KOPT-K1 (cell line): Measurements from ENCODE around the gene GFM1.

Experiments used
- H3K27ac ChIP-seq: fragments of 200-600 bp; sonication (generic); 2 replicates; pipeline ENCODE4 v1.5.1; 2016; ENCODE audit warnings: antibody characterized with exemption, mild to moderate bottlenecking, low read depth, low read length; ENCODE audit not compliant: poor library complexity, severe bottlenecking
- H3K36me3 ChIP-seq: fragments of 200-600 bp; sonication (generic); 2 replicates; pipeline ENCODE4 v1.5.1; 2017; ENCODE audit warnings: antibody characterized with exemption, mild to moderate bottlenecking, low read length, moderate library complexity; ENCODE audit not compliant: insufficient read depth
- H3K9me3 ChIP-seq: fragments of 200-600 bp; sonication (generic); 2 replicates; pipeline ENCODE4 v1.5.1; 2017; ENCODE audit warnings: antibody characterized with exemption, low read length, mild to moderate bottlenecking; ENCODE audit not compliant: insufficient read depth, poor library complexity, severe bottlenecking

GFM1 gene

DNA sequence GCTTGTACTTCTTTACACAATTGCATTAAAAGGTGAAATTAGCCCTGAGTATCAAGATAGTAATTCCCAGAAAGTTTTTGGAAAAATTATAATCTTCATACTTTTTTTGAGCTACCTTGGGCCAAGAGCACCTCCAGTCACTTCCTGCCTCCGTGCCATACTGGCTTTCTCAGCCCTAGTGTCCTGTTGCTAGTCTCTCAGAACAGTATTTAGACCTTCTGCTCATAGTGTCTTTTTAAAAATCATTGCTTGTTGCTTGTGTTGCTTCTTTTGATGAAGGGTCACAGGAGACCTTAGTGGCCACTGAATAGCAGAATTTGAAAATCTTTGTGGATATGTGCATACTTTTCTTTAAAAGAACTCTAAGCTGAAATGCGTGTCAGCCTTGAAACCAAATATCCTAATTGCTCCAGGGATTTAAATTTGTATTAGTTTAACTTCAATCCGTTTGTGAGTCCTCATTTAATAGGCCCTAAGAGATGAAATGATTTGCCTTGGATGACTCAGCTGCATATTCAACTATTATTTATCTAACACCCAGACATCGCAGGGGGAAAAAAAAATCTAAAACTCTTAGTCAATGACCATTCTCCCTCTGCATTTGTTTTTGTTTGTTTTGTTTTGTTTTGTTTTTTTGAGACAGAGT is 57.2 kb downstream of the GFM1 start:
- Histone ChIP-seq H3K36me3 (peaks cover 22% of the 10 kb centered on the region), H3K27ac (no peak overlapping the region), H3K9me3 (no peaks in the 10 kb centered on the region)

GRCh38 chr3:158702815-158703481 is 58.6 kb downstream of the GFM1 start:
- H3K36me3 ChIP-seq, result peaks cover 30% of the 10 kb centered on the region
- no peak overlapping the region for H3K27ac ChIP-seq
- no peaks in the 10 kb centered on the region for H3K9me3 ChIP-seq

DNA sequence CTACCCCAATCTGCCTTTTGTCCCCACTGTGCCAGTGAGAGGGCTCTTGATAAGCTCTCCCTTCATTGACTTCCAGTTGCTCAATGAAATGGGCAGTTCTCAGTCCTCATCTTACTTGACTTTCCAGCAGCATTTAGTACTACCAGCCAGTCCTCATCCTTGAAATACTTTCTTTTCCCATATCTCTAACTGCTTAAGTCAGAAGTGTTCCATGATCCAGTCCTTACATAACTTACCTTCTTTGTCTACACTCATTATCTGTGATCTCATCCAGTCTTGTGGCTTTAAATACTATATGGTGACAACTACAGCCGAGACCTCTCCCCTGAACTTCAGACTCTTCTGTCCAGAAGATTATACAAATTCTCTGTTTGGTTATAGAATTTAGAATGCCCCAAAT is 59.2 kb downstream of the GFM1 start:
- H3K27ac ChIP-seq, result no peak overlapping the region
- no peaks in the 10 kb centered on the region for H3K9me3 ChIP-seq
- H3K36me3 ChIP-seq, result peaks cover 36% of the 10 kb centered on the region

DNA sequence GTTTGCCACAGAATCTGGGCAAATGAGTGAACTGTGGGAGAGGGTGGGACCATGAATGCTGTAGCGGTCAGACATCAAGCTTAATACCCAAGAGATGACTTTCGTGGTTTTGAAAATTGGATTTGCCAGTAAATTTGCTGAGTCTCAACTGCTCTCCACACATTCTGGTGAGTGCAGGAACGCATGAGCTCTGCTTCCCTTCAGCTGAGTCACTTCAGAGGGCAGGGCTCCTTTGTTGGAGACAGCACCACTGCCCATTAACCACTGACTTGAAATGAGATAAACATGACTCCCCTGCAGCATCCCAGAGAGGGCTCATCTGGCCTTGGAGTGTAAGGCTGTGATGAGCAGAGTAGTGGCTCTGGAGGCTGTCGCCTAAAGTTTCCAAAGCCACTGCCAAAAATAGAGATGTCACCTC is 65.3 kb downstream of the GFM1 start:
- no peak overlapping the region for H3K27ac ChIP-seq
- peaks cover 61% of the 10 kb centered on the region for H3K36me3 ChIP-seq
- H3K9me3 ChIP-seq, result no peaks in the 10 kb centered on the region

DNA sequence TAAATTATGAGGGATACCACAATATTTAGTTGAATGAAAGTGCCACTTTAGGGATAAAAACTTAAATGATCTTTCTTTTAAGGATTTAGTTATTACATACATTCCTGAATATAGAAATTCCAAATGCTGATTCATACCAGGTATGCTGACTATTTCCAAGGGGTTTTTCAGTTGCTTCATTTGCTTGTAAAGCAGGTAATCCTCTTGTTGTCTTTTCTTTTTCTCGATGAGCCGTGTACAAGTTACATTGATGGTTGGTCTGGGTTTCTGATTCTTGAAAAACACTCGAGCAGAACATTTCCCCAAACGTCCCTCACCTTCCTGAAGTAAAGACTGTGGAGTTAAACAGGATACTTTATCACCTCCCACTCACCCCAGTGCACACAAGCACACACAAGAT is 66.3 kb downstream of the GFM1 start:
- H3K36me3 ChIP-seq, result peaks cover 52% of the 10 kb centered on the region
- no peaks in the 10 kb centered on the region for H3K9me3 ChIP-seq
- H3K27ac ChIP-seq, result no peak overlapping the region

GRCh38 chr3:158711886-158712285 is 67.6 kb downstream of the GFM1 start:
- peaks cover 52% of the 10 kb centered on the region for H3K36me3 ChIP-seq
- no peaks in the 10 kb centered on the region for H3K9me3 ChIP-seq
- H3K27ac ChIP-seq, result no peak overlapping the region

DNA sequence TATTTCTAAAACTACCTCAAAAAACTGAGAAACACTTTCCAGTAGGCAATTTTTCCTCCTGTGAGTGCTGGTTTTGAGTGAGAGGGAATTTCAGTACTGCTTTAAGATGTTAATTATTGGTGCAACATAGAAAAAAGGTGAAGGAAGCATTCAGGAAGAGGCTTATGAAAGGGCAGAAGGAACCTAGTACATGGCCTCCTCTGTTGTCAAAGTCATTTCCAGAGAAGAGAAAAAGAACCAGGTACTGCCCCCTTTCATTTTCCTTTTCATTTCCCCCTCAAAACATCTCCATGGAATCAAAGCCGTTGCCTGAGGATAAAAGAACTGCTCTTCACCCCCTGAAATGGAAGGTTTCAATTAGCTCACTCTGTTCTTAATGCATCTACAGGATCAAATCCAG is 68.1 kb downstream of the GFM1 start:
- Histone ChIP-seq H3K36me3 (peaks cover 49% of the 10 kb centered on the region), H3K27ac (no peak overlapping the region), H3K9me3 (no peaks in the 10 kb centered on the region)

DNA sequence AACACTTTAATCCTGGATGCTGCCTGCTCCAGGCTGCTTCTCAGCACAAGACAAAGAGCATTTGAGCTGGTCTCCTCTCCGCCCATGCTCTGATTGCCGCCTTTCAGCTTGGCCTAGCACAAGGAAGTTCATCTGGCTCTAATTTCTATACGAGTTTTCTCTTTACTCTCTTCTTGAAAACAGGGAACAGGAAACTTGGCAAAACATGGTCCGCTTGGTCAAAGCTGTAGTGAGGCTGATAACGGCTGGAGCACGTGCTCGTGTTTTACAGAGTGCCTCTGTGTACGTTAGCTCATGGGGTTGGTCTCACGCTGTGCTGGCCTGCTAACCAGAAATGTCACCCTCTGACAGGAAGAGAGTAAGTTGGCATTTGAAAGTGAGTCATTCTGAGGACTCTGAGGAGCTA is 68.8 kb downstream of the GFM1 start:
- H3K36me3 ChIP-seq, result peaks cover 42% of the 10 kb centered on the region
- no peaks in the 10 kb centered on the region for H3K9me3 ChIP-seq
- H3K27ac ChIP-seq, result no peak overlapping the region

- no peaks in the 10 kb centered on the region for H3K9me3 ChIP-seq
- peaks cover 22% of the 10 kb centered on the region; the same call in 1 of the 2 replicates for H3K36me3 ChIP-seq
- no peak overlapping the region for H3K27ac ChIP-seq
These were observed 73.2 kb downstream of the GFM1 start for GRCh38 chr3:158717576-158717975.

DNA sequence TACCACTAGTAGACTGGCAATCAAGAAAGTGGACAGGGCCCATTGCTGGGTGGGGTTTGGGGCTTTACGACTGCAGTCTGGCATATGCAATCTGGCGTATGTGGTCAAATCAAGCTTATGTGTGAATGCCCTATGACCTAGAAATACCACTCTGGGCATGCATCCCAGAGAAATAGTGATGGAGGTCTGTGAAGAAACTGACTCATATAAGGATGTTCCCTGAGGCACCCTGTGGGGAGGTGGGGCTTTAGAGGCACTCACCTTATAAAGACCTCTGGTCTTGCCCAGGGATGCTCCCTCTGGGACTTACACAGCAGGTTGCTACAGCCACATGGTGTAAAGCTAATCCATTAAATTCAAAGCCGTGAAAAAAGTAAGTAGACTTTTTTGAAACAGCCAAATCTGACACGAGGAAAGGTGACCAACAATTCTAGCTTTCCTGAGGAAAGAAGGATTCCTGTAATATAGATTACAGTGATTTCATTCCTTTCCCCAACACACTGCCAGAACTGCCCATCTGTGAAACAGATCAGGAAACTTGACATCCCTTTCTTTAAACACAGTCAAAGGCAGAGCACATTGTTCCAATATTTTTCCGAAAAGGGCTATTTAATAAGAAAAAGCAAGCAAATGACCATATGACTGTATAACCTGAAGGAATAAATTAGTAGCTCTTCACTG is 74.3 kb downstream of the GFM1 start:
- H3K27ac ChIP-seq, result no peak overlapping the region

GRCh38 chr3:158722108-158722507 is 77.8 kb downstream of the GFM1 start:
- H3K9me3 ChIP-seq, result no peaks in the 10 kb centered on the region
- H3K27ac ChIP-seq, result no peak overlapping the region
- peaks cover 10% of the 10 kb centered on the region; the same call in 1 of the 2 replicates for H3K36me3 ChIP-seq

More for the DNA sequence above, 74.3 kb downstream of the GFM1 start:
- Histone ChIP-seq H3K36me3 (peaks cover 13% of the 10 kb centered on the region; the same call in 1 of the 2 replicates), H3K9me3 (no peaks in the 10 kb centered on the region)

GRCh38 chr3:158723991-158724390 is 79.7 kb downstream of the GFM1 start:
- no peaks in the 10 kb centered on the region for H3K9me3 ChIP-seq
- peaks cover 10% of the 10 kb centered on the region; the same call in 1 of the 2 replicates for H3K36me3 ChIP-seq
- H3K27ac ChIP-seq, result no peak overlapping the region

DNA sequence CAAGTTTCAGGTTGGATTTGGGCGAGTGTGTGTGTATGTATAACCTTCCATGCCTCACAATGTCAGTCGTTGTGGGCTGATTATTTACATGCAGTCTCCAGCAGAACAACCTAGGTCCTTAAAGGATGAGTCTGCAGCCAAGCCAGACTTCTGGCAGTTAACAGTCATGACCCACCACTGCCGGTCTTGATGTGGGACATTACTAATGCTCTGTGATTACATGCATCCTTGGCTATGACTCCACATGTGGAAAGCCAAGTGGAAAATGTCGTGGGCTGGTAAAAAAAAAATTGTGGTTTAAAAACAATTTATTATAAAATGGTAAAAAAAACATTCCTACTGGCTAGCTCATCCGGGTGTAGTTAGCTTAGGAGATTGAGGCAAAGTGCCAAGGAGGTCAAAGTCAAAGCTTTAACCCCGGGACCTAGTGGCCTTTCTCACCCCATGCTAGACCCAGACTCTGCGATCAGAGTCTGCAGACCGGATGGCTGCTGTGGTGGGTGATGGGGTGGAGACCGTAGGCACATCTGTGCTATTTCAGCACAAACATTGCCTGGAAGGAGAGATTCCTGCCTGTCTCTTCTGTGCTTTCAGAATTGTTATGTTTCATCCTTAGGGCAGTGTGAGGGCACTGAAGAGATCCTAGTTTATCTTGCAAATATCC is 81.2 kb downstream of the GFM1 start:
- H3K27ac ChIP-seq, result no peak overlapping the region
- H3K9me3 ChIP-seq, result no peaks in the 10 kb centered on the region
- H3K36me3 ChIP-seq, result peaks cover 10% of the 10 kb centered on the region; the same call in 1 of the 2 replicates

GRCh38 chr3:158727206-158728060 is 83.1 kb downstream of the GFM1 start:
- H3K36me3 ChIP-seq, result no peaks in the 10 kb centered on the region
- H3K27ac ChIP-seq, result no peak overlapping the region
- no peaks in the 10 kb centered on the region for H3K9me3 ChIP-seq
